Retina (tissue), 1 donor: Measurements from ENCODE around the gene CHEK1.
A peak's percentile ranks its signal among the peaks of the same experiment; 100 is the strongest.
"Not testable (repeated sequence)": the region's sequence is repeated elsewhere in the genome, so short reads cannot be mapped to it uniquely, and the experiment has no call there.

Experiments used
- DNase-seq: peaks from one replicate; pipeline ENCODE4 v3.0.0-alpha.2; 2016

Gene CHEK1

GRCh38 chr11:125624756-125625213, at the start of gene CHEK1:
Gene CHEK1 (plus strand): TSS chr11:125625163. CDS start chr11:125626769, 1,606 bp downstream.
- DNase-seq = no peak

- not testable (repeated sequence) for DNase-seq
Measured at GRCh38 chr11:125577181-125577580, 47.8 kb upstream of the CHEK1 start.

- no peak for DNase-seq
Measured at GRCh38 chr11:125578783-125579182, 46.2 kb upstream of the CHEK1 start.

- DNase-seq = no peak
Measured at GRCh38 chr11:125579811-125580210, 45.2 kb upstream of the CHEK1 start.

GRCh38 chr11:125583496-125583895, 41.5 kb upstream of the CHEK1 start:
- no peak for DNase-seq

- DNase-seq = no peak
Measured at GRCh38 chr11:125585487-125585886, 39.5 kb upstream of the CHEK1 start.

- no peak for DNase-seq
Measured at GRCh38 chr11:125586623-125587022, 38.3 kb upstream of the CHEK1 start.

GRCh38 chr11:125587480-125587879, 37.5 kb upstream of the CHEK1 start:
- DNase-seq = no peak

GRCh38 chr11:125588505-125588904, 36.5 kb upstream of the CHEK1 start:
- DNase-seq = no peak

GRCh38 chr11:125591649-125592304, 33.2 kb upstream of the CHEK1 start:
- DNase-seq = no peak

- DNase-seq = peak; percentile 99
Measured at GRCh38 chr11:125592305-125593113, 32.5 kb upstream of the CHEK1 start, which contains the start of gene STT3A. Gene STT3A (plus strand): TSS chr11:125592852. CDS start chr11:125595916, 3,064 bp downstream.

GRCh38 chr11:125593114-125593820, 31.7 kb upstream of the CHEK1 start:
- no peak for DNase-seq

GRCh38 chr11:125594958-125595357, 30.0 kb upstream of the CHEK1 start:
- no peak for DNase-seq

GRCh38 chr11:125600663-125601062, 24.3 kb upstream of the CHEK1 start:
- DNase-seq = no peak

GRCh38 chr11:125603207-125603606, 21.8 kb upstream of the CHEK1 start:
- no peak for DNase-seq

GRCh38 chr11:125605417-125605816, 19.5 kb upstream of the CHEK1 start:
- no peak for DNase-seq

- DNase-seq = no peak
Measured at GRCh38 chr11:125609545-125609944, 15.4 kb upstream of the CHEK1 start.

- DNase-seq = no peak
Measured at GRCh38 chr11:125618383-125618782, 6.6 kb upstream of the CHEK1 start.

- no peak for DNase-seq
Measured at GRCh38 chr11:125621995-125622394, 3.0 kb upstream of the CHEK1 start.

GRCh38 chr11:125623064-125623463, 1.9 kb upstream of the CHEK1 start:
- DNase-seq = no peak

- no peak for DNase-seq
Measured at GRCh38 chr11:125625225-125625629, 264 bp downstream of the CHEK1 start.

GRCh38 chr11:125625630-125626287, 796 bp downstream of the CHEK1 start:
- peak; percentile 100 for DNase-seq
